Left ventricle myocardium superior (tissue), 1 donor: ENCODE data around the gene TMEM270. TPM values are rescaled to one million over a fixed set of nuclear protein-coding genes. Genes with fewer than 3 reads are reported as not detected.
"Not testable (repeated sequence)": the region's sequence is repeated elsewhere in the genome, so short reads cannot be mapped to it uniquely, and the experiment has no call there.

Source experiments
- ATAC-seq: fragments of 200-7000 bp; cut with Tn5 transposase; one replicate; pipeline ENCODE4 v1.9.1; 2020; ENCODE audit warnings: mild to moderate bottlenecking, moderate library complexity
- DNase-seq: peaks from one replicate; pipeline ENCODE4 v3.0.0-alpha.2; 2020
- intact Hi-C: fragments of 100-400 bp; cut with micrococcal nuclease; formaldehyde crosslinking; loops from one replicate; pipeline ENCODE4 v1.11.0; 2022
- long read RNA-seq: library from polyadenylated mRNA; unstranded; transcript quantifications from one replicate; pipeline ENCODE4 v2.0.0, GENCODE V29; 2021
- total RNA-seq: library from RNA; stranded (reverse); fragmentation: NEBNext Ultra II Directional; extraction: Animal tissue kit (Norgen Biotek cat#: 25700); gene quantifications from one replicate; pipeline ENCODE4 v1.2.1, GENCODE V29; 2021
- donor health status: DM: no; HTN: yes; CAD: no; lungs with severe emphysema.

TMEM270 gene
- not detected for total RNA-seq
- long read RNA-seq, result 0 reads

GRCh38 chr7:73860859-73861258 is at the start of gene TMEM270:
TSS of gene TMEM270 (plus strand) at chr7:73861159. CDS start at chr7:73861195, 36 bp downstream.
- DNase-seq, result no peak
- intact Hi-C loops, result no loop called here

DNA sequence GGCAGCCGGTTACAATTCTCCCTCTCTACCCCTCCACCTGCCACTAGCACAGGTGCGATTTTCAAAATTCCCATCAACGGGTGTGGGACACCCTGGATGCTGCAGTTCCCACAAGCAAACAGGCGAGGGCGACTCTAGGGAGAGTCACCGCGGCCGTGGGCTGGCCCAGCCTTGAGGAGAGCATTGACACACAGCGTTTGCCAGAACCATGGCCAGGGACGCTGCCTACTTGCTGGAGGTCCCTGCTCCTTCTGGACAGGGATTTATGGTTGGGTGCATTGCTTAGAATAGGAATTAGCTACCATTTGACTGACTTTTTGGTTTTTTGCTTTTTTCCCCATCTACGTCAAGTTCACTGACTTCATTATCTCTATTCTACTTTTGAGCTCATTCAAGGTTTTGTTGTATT is 49.2 kb upstream of the TMEM270 start:
- DNase-seq, result peak; percentile 78
- ATAC-seq, result peak; percentile 84
- intact Hi-C loops, result loop anchor here (10.0 kb wide), 1 partner anchor 1957 kb away; no protein-coding TSS in a partner anchor

More at GRCh38 chr7:73860859-73861258, at the start of gene TMEM270:
- ATAC-seq, result no peak

DNA sequence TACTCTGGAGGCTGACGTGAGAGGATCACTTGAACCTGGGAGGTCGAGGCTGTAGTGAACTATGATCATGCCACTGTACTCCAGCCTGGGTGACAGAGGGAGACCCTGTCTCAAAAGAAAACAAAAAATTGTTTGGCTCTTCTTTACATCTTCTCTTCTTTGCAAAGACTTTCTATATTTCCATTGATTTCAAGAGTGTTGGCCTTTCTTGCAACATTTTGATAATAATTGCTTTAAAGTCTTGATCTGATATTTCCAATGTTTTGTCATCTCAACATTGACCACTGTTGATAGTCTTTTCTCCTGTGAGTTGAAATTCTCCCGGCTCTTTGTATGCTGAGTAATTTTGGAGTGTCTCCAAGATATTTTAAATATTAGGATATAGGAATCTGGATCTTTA is 48.0 kb upstream of the TMEM270 start:
- ATAC-seq (no peak), DNase-seq (no peak)
- intact Hi-C loops, result loop anchor here (10.0 kb wide), 1 partner anchor 1958 kb away; no protein-coding TSS in a partner anchor

- intact Hi-C loops, result loop anchor here (10.0 kb wide), 1 partner anchor 1961 kb away; no protein-coding TSS in a partner anchor
- peak; percentile 11 for DNase-seq
These were observed 45.5 kb upstream of the TMEM270 start for GRCh38 chr7:73815436-73815835.

GRCh38 chr7:73817121-73817520 is 43.8 kb upstream of the TMEM270 start:
- intact Hi-C loops, result loop anchor here (10.0 kb wide), 1 partner anchor 1962 kb away; no protein-coding TSS in a partner anchor

More at GRCh38 chr7:73815436-73815835, 45.5 kb upstream of the TMEM270 start:
- ATAC-seq, result no peak

GRCh38 chr7:73820013-73820412 is 40.9 kb upstream of the TMEM270 start:
- DNase-seq (no peak), ATAC-seq (no peak)
- intact Hi-C loops, result no loop called here

More at GRCh38 chr7:73817121-73817520, 43.8 kb upstream of the TMEM270 start:
- ATAC-seq, result no peak
- DNase-seq, result no peak

DNA sequence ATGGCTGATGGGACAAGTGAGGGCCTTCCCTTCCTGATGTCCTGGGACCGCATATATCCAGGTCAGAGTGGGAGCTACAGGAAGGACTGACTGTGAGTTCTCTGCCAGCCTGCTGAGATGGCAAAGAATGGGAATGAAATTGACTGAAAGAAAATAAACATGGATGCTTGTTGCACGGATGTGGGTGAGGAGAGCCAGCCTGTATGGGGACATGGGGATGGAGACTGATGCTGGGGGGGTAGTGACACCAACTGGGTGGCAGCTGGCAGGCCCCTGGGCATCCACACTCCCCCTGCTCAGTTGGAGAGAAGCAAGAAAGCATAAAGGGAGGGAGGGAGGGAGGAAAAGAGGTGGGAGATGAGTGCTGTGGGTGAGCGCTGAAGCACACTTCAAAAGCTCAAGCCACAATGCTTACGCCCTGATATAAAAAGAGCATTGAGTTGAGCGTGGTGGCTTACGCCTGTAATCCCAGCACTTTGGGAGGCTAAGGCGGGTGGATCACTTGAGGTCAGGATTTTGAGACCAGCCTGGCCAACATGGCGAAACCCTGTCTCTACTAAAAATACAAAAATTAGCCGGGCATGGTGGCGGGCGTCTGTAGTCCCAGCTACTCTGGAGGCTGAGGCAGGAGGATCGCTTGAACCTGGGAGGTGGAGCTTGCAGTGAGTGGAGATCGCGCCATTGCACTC is 39.2 kb upstream of the TMEM270 start:
- ATAC-seq, intact Hi-C loops: not testable (repeated sequence)
- DNase-seq, result peak; percentile 10

- ATAC-seq (peak; percentile 14), DNase-seq (no peak)
- intact Hi-C loops, result no loop called here
These were observed 38.4 kb upstream of the TMEM270 start for GRCh38 chr7:73822319-73823173.

DNA sequence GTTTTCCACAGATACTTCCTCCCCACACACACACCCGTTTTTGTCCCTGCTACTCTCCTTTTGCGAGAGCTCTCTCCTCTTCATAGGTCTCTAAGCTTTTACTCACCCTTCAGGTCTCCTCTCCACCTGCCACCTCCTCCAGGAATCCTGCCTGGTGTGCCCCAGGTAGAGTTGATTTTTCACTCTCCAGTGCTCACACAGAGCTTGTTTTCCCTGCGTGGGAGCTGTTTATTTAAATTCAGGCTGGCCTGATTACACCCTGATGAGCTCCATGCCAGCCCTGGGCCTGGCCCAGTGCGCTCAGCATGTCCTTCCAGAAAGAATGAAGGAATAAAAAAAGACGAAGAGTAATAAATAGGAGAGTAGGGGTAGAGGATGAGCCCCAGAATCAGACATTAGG is 37.7 kb upstream of the TMEM270 start:
- no peak for ATAC-seq
- intact Hi-C loops, result no loop called here
- no peak for DNase-seq

- peak; percentile 3 for DNase-seq
- ATAC-seq, result no peak
- intact Hi-C loops, result no loop called here
These were observed 36.9 kb upstream of the TMEM270 start for GRCh38 chr7:73823873-73824592.

- ATAC-seq, result no peak
- peak; percentile 20 for DNase-seq
- intact Hi-C loops, result no loop called here
These were observed 36.0 kb upstream of the TMEM270 start for GRCh38 chr7:73824986-73825385.

- DNase-seq (no peak), ATAC-seq (peak; percentile 51)
- intact Hi-C loops, result no loop called here
These were observed 33.3 kb upstream of the TMEM270 start for GRCh38 chr7:73827567-73828106.

GRCh38 chr7:73828107-73828803 is 32.7 kb upstream of the TMEM270 start:
- DNase-seq (no peak), ATAC-seq (peak; percentile 24)
- intact Hi-C loops, result no loop called here

GRCh38 chr7:73828972-73829371 is 32.0 kb upstream of the TMEM270 start:
- ATAC-seq (no peak), DNase-seq (no peak)
- intact Hi-C loops, result no loop called here

- DNase-seq (peak; percentile 10), ATAC-seq (no peak)
- intact Hi-C loops, result no loop called here
These were observed 31.5 kb upstream of the TMEM270 start for GRCh38 chr7:73829505-73829904.

- ATAC-seq (no peak), DNase-seq (no peak)
- intact Hi-C loops, result no loop called here
These were observed 30.9 kb upstream of the TMEM270 start for GRCh38 chr7:73829921-73830680.

DNA sequence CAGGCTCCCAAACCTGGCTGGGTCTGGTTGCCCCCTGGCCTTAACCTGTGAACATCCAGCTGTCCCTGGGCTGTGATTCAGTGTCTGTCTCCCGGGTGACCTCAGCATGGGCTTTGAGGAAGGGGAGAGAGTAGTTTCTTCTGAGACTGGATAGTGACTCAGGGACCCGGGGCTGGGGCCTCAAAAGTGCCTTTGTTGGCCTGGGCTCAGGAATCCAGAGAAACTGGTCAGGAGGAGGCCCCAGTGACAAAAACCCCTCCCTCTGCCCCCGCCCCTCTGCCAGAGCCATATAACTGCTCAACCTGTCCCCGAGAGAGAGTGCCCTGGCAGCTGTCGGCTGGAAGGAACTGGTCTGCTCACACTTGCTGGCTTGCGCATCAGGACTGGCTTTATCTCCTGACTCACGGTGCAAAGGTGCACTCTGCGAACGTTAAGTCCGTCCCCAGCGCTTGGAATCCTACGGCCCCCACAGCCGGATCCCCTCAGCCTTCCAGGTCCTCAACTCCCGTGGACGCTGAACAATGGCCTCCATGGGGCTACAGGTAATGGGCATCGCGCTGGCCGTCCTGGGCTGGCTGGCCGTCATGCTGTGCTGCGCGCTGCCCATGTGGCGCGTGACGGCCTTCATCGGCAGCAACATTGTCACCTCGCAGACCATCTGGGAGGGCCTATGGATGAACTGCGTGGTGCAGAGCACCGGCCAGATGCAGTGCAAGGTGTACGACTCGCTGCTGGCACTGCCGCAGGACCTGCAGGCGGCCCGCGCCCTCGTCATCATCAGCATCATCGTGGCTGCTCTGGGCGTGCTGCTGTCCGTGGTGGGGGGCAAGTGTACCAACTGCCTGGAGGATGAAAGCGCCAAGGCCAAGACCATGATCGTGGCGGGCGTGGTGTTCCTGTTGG is 30.0 kb upstream of the TMEM270 start, which contains the start of gene CLDN4:
Gene CLDN4 (plus strand): TSS at position 316 of the 903 bp plus-strand sequence. CDS start 206 bp downstream, at position 522.
- ATAC-seq (no peak), DNase-seq (no peak)
- intact Hi-C loops, result no loop called here
